Measurements from ENCODE around the gene PRAMEF1. TPM values are rescaled to one million over a fixed set of nuclear protein-coding genes. Genes with fewer than 3 reads are reported as not detected.
A peak's percentile ranks its signal among the peaks of the same experiment; 100 is the strongest.
"Not testable (repeated sequence)": the region's sequence is repeated elsewhere in the genome, so short reads cannot be mapped to it uniquely, and the experiment has no call there.

The PRAMEF1 gene
- total RNA-seq, 1 donor from 2014 or later = not detected

- no peak for DNase-seq (ENCODE audit: low read depth)
- H3K36me3 ChIP-seq (ENCODE audit: control insufficient read depth, insufficient read depth, low read length) = no peaks in the 10 kb centered on the region
- no peak overlapping the region for H3K4me3 ChIP-seq (ENCODE audit: low read depth, low read length)
- FAIRE-seq = no peak
- no peak for TF ChIP-seq CTCF (IDR thresholded peaks at IDR 0.05; ENCODE audit: insufficient read depth, low read length, severe bottlenecking)
- H3K27me3 ChIP-seq (ENCODE audit: control insufficient read depth, insufficient read depth, low read length) = no peaks in the 10 kb centered on the region
These were observed 13.1 kb upstream of the PRAMEF1 start for GRCh38 chr1:12778061-12778460.

DNA sequence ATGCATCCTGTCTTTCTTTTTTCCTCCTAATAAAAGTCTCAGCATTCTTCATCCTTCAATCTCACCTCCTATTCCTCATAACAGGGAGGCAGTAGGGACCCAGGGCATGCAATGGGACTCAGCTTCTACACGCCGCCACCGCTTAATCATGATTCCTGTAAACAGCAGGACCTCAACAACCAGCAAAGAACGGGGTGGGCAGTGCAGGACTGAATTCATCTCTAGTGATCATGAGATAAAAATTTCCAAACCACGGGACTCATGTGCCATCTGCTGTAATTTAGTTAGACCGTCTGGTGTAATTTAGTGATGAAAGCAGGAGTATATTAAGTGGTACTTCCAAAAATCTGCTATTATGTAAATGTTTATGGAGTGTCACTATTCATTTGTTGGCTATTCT lies 12.3 kb upstream of the PRAMEF1 start:
- Histone ChIP-seq H3K4me3 (ENCODE audit: low read depth, low read length) (no peak overlapping the region), H3K36me3 (ENCODE audit: control insufficient read depth, insufficient read depth, low read length) (no peaks in the 10 kb centered on the region), H3K27me3 (ENCODE audit: control insufficient read depth, insufficient read depth, low read length) (no peaks in the 10 kb centered on the region)
- no peak for DNase-seq (ENCODE audit: low read depth)
- TF ChIP-seq CTCF (IDR thresholded peaks at IDR 0.05; ENCODE audit: insufficient read depth, low read length, severe bottlenecking) = no peak
- FAIRE-seq = no peak

DNA sequence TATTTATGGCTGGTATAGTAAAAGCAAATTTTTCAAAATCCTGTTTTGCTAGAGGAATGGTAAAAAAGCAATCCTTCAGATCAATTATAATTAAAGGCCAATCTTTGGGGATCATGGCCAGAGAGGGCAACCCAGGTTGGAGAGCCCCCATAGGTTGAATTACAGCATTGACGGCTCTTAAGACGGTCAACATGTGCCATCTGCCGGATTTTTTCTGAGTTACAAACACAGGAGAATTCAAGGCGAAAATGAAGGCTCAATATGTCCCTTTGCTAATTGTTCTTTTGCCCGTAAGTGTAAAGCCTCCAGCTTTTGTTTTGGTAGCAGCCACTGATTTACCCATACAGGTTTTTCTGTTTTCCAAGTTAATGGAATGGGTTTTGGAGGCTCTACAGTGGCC lies 9.7 kb upstream of the PRAMEF1 start:
- not testable (repeated sequence) for FAIRE-seq; H3K36me3 ChIP-seq (ENCODE audit: control insufficient read depth, insufficient read depth, low read length); DNase-seq (ENCODE audit: low read depth); H3K27me3 ChIP-seq (ENCODE audit: control insufficient read depth, insufficient read depth, low read length); H3K4me3 ChIP-seq (ENCODE audit: low read depth, low read length)

GRCh38 chr1:12783783-12784182 lies 7.4 kb upstream of the PRAMEF1 start:
- H3K36me3 ChIP-seq (ENCODE audit: control insufficient read depth, insufficient read depth, low read length); FAIRE-seq; H3K27me3 ChIP-seq (ENCODE audit: control insufficient read depth, insufficient read depth, low read length); H3K4me3 ChIP-seq (ENCODE audit: low read depth, low read length): not testable (repeated sequence)
- peak; percentile 2 for DNase-seq (ENCODE audit: low read depth)

DNA sequence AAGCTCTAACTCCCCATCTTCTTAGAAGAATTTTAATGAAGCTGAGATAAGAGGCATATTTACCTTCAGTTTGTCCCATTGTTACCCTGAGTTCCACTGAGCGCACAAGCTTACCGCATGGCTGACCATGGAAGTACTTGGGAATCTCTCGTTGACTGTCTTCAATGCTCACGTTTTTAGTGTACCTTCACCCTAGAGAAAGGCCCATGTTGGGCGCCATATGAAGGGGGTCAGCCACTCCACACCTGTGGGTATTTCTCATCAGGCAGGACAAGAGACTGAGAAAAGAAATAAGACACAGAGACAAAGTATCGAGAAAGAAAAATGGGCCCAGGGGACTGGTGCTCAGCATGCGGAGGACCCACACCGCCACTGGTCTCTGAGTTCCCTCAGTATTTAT lies 6.5 kb upstream of the PRAMEF1 start:
- DNase-seq (ENCODE audit: low read depth); H3K36me3 ChIP-seq (ENCODE audit: control insufficient read depth, insufficient read depth, low read length); FAIRE-seq; H3K4me3 ChIP-seq (ENCODE audit: low read depth, low read length); H3K27me3 ChIP-seq (ENCODE audit: control insufficient read depth, insufficient read depth, low read length): not testable (repeated sequence)

GRCh38 chr1:12798911-12799310 lies 7.7 kb downstream of the PRAMEF1 start:
- no peaks in the 10 kb centered on the region for H3K36me3 ChIP-seq (ENCODE audit: control insufficient read depth, insufficient read depth, low read length)
- no peaks in the 10 kb centered on the region for H3K27me3 ChIP-seq (ENCODE audit: control insufficient read depth, insufficient read depth, low read length)
- FAIRE-seq (no peak), DNase-seq (ENCODE audit: low read depth) (no peak)
- no peak overlapping the region for H3K4me3 ChIP-seq (ENCODE audit: low read depth, low read length)
- no peak for TF ChIP-seq CTCF (IDR thresholded peaks at IDR 0.05; ENCODE audit: insufficient read depth, low read length, severe bottlenecking)

GRCh38 chr1:12799730-12800129 lies 8.5 kb downstream of the PRAMEF1 start:
- FAIRE-seq (no peak), DNase-seq (ENCODE audit: low read depth) (no peak)
- Histone ChIP-seq H3K27me3 (ENCODE audit: control insufficient read depth, insufficient read depth, low read length) (no peaks in the 10 kb centered on the region), H3K4me3 (ENCODE audit: low read depth, low read length) (no peak overlapping the region), H3K36me3 (ENCODE audit: control insufficient read depth, insufficient read depth, low read length) (no peaks in the 10 kb centered on the region)
- no peak for TF ChIP-seq CTCF (IDR thresholded peaks at IDR 0.05; ENCODE audit: insufficient read depth, low read length, severe bottlenecking)
